C4-2B (cell line): ENCODE measurements around the gene FOXD2.

Experiments
- CTCF ChIP-seq: fragments of 450-650 bp; conservative IDR thresholded peaks from 2 replicates; pipeline ENCODE4 v1.5.1; 2017; ENCODE audit warnings: mild to moderate bottlenecking
- ZFX ChIP-seq: fragments of 450-650 bp; IDR thresholded peaks from 2 replicates; pipeline ENCODE4 v1.6.1; 2017

- no peak for TF ChIP-seq CTCF
- no peak for TF ChIP-seq ZFX
These were observed 14.6 kb downstream of the FOXD2 start for GRCh38 chr1:47452426-47452825.
